Esophagus muscularis mucosa (tissue), 4 donors: Measurements from ENCODE around the gene ASS1.

Experiments used
- CTCF ChIP-seq, 3 experiments: fragments of 200-600 bp in 2 of 3; fragments of 450-650 bp in 1 of 3; sonication (generic) in 2 of 3; IDR thresholded peaks; one replicate each; pipeline ENCODE4 v1.5.1; 2017 to 2019; ENCODE audit warnings: antibody characterized with exemption in 3 of 3, mild to moderate bottlenecking in 2 of 3, moderate library complexity in 1 of 3
- EP300 ChIP-seq: sonication (generic); formaldehyde crosslinking; IDR thresholded peaks from one replicate; pipeline ENCODE4 v1.6.1; 2017; ENCODE audit warnings: antibody characterized with exemption
- POLR2A ChIP-seq: fragments of 450-650 bp; IDR thresholded peaks from one replicate; pipeline ENCODE4 v1.6.1; 2017; ENCODE audit warnings: antibody characterized with exemption, moderate library complexity, mild to moderate bottlenecking, low read depth
- POLR2AphosphoS5 ChIP-seq, 2 donors: sonication (generic); formaldehyde crosslinking; IDR thresholded peaks; one replicate each; pipeline ENCODE4 v1.6.1; 2017; ENCODE audit warnings: antibody characterized with exemption in 2 of 2

GRCh38 chr9:130429381-130429780, 15.4 kb upstream of the ASS1 start:
- TF ChIP-seq CTCF (IDR thresholded peaks at IDR 0.05) (no peak), POLR2AphosphoS5 (IDR thresholded peaks at IDR 0.05) (no peak), POLR2A (no peak), EP300 (no peak)
